ENCODE data around the gene LINGO1. TPM values are rescaled to one million over a fixed set of nuclear protein-coding genes. Genes with fewer than 3 reads are reported as not detected.

Gene LINGO1
- polyA plus RNA-seq, 1 of the 3 experiments (the other 2 are of a cell fraction), result 0.56 TPM

- TF ChIP-seq FOSL2 (IDR thresholded peaks at IDR 0.05; ENCODE audit: borderline replicate concordance, low read depth), result no peak
These were observed 5.6 kb downstream of the LINGO1 start (continued) for GRCh38 chr15:77627067-77627466.

- no peak for DNase-seq
- Histone ChIP-seq H3K9me2 (no peaks in the 10 kb centered on the region), H3K4me2 (no peak overlapping the region), H3K9ac (no peak overlapping the region), H3K9me3 (no peaks in the 10 kb centered on the region), H3K27ac (ENCODE audit: low read depth in 2 of 2, low read length in 1 of 2) (no peak overlapping the region), H3K79me2 (ENCODE audit: insufficient read depth) (no peaks in the 10 kb centered on the region), H4K20me1 (ENCODE audit: insufficient read depth) (no peaks in the 10 kb centered on the region), H3K27me3 (ENCODE audit: insufficient read depth) (peaks cover 22% of the 10 kb centered on the region), H2AFZ (ENCODE audit: low read depth) (no peak overlapping the region), H3K36me3 (replicated peaks in 1 of 2; ENCODE audit: control insufficient read depth in 1 of 2, insufficient read depth in 2 of 2, low read length in 1 of 2) (no peaks in the 10 kb centered on the region), H3K4me3 (ENCODE audit: low read depth in 2 of 2, low read length in 1 of 2) (no peak overlapping the region), H3K4me1 (ENCODE audit: control insufficient read depth in 1 of 2, insufficient read depth in 2 of 2, low read depth in 1 of 2, low read length in 1 of 2) (peaks cover 0 to 49% of the 10 kb centered on the region in 2 experiments; a peak in 2 of 4 replicates), H3F3A (replicated peaks; ENCODE audit: insufficient read depth) (no peaks in the 10 kb centered on the region)
- ChIA-PET CTCF (interaction anchor here (0.6 to 15.7 kb wide), 5 partner anchors 7 to 198 kb away, joined by 3 to 458 read pairs (median 8); partner anchors contain the start of gene LINGO1), POLR2A (no interaction called here)
- 63% methylated on average over 2 of the region's 3 CpGs for WGBS (ENCODE audit: low lambda C conversion rate)
- TF ChIP-seq, protein P1, sequence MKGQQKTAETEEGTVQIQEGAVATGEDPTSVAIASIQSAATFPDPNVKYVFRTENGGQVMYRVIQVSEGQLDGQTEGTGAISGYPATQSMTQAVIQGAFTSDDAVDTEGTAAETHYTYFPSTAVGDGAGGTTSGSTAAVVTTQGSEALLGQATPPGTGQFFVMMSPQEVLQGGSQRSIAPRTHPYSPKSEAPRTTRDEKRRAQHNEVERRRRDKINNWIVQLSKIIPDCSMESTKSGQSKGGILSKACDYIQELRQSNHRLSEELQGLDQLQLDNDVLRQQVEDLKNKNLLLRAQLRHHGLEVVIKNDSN (IDR thresholded peaks at IDR 0.05; ENCODE audit: borderline replicate concordance, low read depth), result no peak
These were observed 6.7 kb downstream of the LINGO1 start for GRCh38 chr15:77626002-77626401.

DNA sequence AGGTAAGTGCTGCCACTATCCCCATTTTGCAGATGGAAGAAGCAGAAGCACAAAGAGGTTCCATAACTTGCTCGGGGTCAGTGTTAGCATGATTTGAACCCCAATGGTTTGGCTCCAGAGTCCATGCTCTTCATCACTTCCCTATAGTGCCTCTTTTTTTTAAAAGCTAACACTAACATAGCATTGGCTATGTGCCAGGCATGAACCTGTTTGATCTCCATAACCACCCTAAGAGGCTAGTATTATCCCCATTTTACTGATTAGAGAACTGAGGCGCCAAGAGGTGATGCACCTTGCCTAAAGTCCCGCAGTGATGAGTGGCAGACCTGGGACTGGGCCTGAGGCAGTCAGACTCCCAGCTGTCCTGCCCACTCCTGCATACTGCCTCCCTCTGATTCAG is 7.3 kb downstream of the LINGO1 start:
- no peak overlapping the region for H3K9ac ChIP-seq
- WGBS (ENCODE audit: low lambda C conversion rate), result 76% methylated on average over 3 of the region's 3 CpGs
- CTCF ChIA-PET, result interaction anchor here (1.0 to 15.7 kb wide), 6 partner anchors 8 to 245 kb away, joined by 3 to 458 read pairs (median 6); partner anchors contain the start of gene LINGO1

More for the DNA sequence above, 7.3 kb downstream of the LINGO1 start:
- Histone ChIP-seq H3K4me1 (ENCODE audit: control insufficient read depth in 1 of 2, insufficient read depth in 2 of 2, low read depth in 1 of 2, low read length in 1 of 2) (peaks cover 0 to 43% of the 10 kb centered on the region in 2 experiments; a peak in 2 of 4 replicates), H3K79me2 (ENCODE audit: insufficient read depth) (no peaks in the 10 kb centered on the region), H3K27ac (ENCODE audit: low read depth in 2 of 2, low read length in 1 of 2) (no peak overlapping the region), H3K9me3 (no peaks in the 10 kb centered on the region), H3K4me3 (ENCODE audit: low read depth in 2 of 2, low read length in 1 of 2) (no peak overlapping the region), H3F3A (replicated peaks; ENCODE audit: insufficient read depth) (no peaks in the 10 kb centered on the region), H3K9me2 (no peaks in the 10 kb centered on the region), H2AFZ (ENCODE audit: low read depth) (no peak overlapping the region), H4K20me1 (ENCODE audit: insufficient read depth) (no peaks in the 10 kb centered on the region), H3K27me3 (ENCODE audit: insufficient read depth) (peaks cover 15% of the 10 kb centered on the region), H3K36me3 (replicated peaks in 1 of 2; ENCODE audit: control insufficient read depth in 1 of 2, insufficient read depth in 2 of 2, low read length in 1 of 2) (no peaks in the 10 kb centered on the region), H3K4me2 (no peak overlapping the region)
- no peak for TF ChIP-seq USF2 (IDR thresholded peaks at IDR 0.05; ENCODE audit: borderline replicate concordance, low read depth, low read length)
- TF ChIP-seq RFX5 (IDR thresholded peaks at IDR 0.05; ENCODE audit: low read length), result no peak
- no peak for TF ChIP-seq PBX3 (IDR thresholded peaks at IDR 0.05)
- TF ChIP-seq, protein P1 (IDR thresholded peaks at IDR 0.05; ENCODE audit: borderline replicate concordance, low read depth), result no peak
- no peak for TF ChIP-seq NRF1 (IDR thresholded peaks at IDR 0.05; ENCODE audit: low read depth, low read length)
- TF ChIP-seq POLR2AphosphoS5 (IDR thresholded peaks at IDR 0.05; ENCODE audit: low read depth, low read length), result no peak
- TF ChIP-seq JUND (IDR thresholded peaks at IDR 0.05), result no peak
- DNase-seq, result no peak
- POLR2A ChIA-PET, result no interaction called here

All from SK-N-SH (cell line).